HG02938 (cell line): ENCODE data around the gene IL21R.
"Not testable (repeated sequence)": the region's sequence is repeated elsewhere in the genome, so short reads cannot be mapped to it uniquely, and the experiment has no call there.

Source experiments
- ATAC-seq: cut with Tn5 transposase; IDR thresholded peaks from one replicate; pipeline ENCODE4 v1.9.1; 2021; ENCODE audit warnings: mild to moderate bottlenecking, moderate library complexity; ENCODE audit not compliant: unreplicated experiment

The IL21R gene

DNA sequence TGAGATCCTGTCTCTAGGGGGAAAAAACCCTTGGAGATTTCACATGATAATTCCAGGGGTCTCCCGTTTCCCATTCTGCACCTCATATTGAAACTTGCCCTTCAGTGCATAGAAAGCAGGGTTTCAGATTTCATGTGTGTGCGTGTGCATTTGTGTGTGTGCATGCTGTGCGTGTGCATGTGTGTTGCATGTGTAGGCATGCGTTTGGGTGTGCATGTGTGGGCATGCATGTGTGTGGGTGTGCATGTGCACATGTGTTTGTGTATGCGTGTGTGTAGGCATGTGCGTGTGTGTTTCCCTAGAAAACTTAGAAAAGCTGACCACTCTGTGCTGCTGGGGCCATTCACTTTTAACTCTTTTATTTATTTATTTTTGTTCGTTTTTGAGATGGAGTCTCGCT lies 40.0 kb downstream of the IL21R start:
- no peak for ATAC-seq

DNA sequence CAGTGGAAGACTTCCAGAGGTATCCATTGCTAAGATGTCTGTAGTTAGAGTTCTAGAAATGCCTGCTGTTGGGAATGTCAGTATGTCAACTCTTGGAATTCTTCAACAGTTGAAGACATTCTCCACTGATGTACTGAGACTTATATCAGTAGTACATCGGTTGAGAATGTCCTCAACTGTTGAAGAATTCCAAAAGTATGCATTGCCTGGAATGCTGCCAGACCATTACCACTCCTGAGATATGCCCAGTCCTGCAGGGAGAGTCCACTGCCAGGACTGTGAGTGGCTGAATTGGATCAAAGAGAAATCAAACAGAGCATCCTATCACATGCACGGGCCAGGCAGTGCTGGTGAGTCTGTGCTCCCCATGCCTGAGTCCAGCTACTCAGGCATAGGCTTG lies 42.0 kb downstream of the IL21R start:
- no peak for ATAC-seq

DNA sequence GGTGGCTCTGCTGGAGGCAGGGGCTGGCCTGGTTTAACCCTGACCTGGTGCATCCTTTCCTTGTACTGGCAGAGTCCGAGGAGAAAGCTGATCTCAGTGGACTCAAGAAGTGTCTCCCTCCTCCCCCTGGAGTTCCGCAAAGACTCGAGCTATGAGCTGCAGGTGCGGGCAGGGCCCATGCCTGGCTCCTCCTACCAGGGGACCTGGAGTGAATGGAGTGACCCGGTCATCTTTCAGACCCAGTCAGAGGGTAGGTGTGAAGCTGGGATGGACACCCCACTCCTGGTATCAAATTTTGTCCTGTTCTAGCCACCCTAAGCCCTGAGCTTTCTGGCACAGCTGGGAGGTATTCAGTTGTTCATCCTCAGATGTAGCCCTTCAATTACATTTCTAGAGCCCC lies 42.5 kb downstream of the IL21R start:
- no peak for ATAC-seq

DNA sequence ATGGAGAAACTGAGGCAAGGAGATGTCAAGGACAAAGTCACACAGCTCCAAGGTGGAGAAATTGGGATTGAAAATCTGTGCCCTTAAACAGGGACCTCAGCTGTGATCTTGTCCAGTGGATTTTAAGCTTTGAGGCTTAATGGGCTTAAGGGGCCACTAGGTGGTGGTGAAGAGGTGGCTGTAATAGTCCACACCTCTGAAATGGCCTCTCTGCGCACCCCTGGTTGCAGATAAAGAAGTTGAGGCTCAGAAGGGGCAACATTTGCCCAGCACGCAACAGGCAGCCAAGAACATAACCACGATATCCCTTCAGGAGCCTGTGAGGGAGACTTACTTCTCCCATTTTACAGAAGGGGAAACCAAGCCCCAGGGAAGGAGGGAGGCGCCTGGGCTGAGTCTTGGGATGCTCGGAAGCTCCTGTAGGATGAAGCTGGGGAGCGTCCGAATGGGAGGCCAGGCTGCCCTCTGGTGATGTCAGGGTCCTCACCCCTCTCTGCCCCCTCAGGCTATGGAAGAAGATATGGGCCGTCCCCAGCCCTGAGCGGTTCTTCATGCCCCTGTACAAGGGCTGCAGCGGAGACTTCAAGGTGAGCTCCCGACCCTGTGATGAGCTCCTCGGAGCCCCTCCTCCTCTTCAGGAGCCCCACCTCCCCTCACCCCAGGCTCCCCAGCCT lies 43.7 kb downstream of the IL21R start:
- no peak for ATAC-seq

DNA sequence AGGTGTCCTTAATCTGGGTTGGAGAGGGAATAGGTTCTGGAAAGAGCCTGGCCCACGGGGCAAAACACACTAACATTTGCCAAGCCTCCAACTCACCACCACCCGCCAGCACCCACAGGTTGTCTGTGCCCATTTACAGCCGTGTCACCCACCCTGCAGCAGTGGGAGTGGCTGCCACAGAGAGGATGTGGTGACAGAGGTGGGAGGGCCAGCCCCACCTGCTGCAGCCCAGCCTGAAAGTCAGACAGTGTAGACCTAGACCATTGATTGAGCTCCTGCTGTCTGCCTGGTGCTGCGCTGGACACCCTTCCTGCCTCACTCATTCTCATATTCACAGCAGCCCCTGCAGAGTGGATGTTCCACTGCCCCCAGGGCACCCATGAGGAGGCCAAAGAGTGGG lies 44.7 kb downstream of the IL21R start:
- ATAC-seq, result no peak

DNA sequence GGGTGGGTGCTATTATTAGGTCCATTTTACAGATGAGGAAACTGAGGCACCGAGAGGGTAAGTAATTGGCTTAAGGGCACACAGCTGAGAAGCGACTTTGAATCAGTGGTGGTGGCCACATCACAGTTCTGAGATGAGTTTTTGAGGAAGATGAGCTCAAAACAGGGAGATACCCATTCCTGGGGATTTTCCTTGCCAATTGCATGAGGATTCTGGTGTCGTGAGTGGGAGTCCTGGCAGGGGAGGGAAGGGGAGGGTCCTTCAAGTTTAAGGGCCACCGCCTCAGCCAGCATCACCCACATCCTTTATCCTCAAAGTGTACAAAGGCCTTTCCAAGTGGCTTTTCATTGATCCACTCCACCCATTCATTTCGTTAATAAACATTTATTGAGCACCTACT lies 45.3 kb downstream of the IL21R start:
- no peak for ATAC-seq

DNA sequence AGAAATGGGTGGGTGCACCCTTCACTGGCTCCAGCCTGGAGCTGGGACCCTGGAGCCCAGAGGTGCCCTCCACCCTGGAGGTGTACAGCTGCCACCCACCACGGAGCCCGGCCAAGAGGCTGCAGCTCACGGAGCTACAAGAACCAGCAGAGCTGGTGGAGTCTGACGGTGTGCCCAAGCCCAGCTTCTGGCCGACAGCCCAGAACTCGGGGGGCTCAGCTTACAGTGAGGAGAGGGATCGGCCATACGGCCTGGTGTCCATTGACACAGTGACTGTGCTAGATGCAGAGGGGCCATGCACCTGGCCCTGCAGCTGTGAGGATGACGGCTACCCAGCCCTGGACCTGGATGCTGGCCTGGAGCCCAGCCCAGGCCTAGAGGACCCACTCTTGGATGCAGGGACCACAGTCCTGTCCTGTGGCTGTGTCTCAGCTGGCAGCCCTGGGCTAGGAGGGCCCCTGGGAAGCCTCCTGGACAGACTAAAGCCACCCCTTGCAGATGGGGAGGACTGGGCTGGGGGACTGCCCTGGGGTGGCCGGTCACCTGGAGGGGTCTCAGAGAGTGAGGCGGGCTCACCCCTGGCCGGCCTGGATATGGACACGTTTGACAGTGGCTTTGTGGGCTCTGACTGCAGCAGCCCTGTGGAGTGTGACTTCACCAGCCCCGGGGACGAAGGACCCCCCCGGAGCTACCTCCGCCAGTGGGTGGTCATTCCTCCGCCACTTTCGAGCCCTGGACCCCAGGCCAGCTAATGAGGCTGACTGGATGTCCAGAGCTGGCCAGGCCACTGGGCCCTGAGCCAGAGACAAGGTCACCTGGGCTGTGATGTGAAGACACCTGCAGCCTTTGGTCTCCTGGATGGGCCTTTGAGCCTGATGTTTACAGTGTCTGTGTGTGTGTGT lies 46.8 kb downstream of the IL21R start:
- ATAC-seq, result no peak

DNA sequence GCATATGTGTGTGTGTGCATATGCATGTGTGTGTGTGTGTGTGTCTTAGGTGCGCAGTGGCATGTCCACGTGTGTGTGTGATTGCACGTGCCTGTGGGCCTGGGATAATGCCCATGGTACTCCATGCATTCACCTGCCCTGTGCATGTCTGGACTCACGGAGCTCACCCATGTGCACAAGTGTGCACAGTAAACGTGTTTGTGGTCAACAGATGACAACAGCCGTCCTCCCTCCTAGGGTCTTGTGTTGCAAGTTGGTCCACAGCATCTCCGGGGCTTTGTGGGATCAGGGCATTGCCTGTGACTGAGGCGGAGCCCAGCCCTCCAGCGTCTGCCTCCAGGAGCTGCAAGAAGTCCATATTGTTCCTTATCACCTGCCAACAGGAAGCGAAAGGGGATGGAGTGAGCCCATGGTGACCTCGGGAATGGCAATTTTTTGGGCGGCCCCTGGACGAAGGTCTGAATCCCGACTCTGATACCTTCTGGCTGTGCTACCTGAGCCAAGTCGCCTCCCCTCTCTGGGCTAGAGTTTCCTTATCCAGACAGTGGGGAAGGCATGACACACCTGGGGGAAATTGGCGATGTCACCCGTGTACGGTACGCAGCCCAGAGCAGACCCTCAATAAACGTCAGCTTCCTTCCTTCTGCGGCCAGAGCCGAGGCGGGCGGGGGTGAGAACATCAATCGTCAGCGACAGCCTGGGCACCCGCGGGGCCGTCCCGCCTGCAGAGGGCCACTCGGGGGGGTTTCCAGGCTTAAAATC lies 47.6 kb downstream of the IL21R start:
- ATAC-seq, result no peak

DNA sequence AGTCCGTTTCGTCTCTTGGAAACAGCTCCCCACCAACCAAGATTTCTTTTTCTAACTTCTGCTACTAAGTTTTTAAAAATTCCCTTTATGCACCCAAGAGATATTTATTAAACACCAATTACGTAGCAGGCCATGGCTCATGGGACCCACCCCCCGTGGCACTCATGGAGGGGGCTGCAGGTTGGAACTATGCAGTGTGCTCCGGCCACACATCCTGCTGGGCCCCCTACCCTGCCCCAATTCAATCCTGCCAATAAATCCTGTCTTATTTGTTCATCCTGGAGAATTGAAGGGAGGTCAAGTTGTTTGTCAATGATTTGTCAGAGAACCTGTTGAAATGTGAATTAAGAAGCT lies 48.2 kb downstream of the IL21R start:
- no peak for ATAC-seq

DNA sequence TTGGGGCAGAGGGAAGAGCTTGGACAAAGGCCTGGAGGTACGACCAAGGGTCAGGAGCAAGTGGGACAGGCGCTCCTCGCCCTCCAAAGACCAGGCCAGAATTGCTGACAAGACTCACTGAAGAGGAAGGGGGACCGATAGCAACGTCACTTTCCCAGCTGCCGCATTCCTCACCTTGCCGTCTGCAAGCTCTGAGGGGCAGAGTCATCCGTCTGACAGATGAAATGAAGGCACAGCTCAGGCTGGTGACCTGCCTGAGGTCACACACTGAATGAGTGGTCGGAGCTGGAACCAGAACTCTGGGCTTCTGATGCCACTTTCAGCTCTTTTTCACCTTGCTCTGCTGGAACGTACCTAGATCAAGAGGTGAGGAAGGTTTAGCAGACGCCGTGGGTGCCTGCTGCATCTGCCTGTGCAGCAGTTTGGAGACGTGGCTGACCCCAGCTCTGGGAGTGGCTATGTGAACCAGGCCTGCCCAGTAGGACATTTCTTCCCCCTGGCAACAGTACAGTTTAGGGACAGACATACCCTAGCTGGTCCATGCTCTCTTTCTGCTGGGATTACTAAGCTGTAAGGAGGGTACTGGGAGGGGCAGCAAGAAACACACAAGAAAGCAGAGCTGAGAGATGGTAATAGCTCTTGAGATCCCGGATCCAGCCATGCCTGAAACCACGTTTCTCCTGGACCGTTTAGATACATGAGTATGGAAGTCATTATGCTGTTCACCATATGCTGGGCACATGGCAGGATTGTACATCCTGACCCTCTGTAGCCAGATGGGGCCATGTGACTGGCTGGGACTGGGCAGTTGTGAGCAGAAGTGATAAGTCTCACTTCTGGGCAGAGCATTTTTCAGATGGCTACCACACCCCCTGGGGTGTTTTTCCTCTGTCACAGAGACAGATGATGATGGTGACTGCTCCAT lies 50.9 kb downstream of the IL21R start:
- no peak for ATAC-seq

DNA sequence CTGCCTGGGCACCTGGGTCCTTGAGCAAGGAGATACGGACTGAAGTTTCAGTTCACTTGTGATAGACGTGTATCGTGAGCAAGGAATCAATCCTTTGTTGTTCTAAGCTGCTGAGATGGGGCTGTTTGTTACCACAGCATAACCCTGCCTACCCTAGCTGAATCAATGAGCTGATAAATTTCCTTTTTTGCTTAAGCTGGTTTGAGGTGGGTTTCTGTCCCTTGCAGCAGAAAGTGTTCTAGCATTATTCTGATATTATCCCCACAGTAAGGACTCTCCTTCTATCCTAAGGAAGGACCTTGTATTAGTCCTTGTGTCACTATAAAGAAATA lies 51.5 kb downstream of the IL21R start:
- ATAC-seq, result no peak

DNA sequence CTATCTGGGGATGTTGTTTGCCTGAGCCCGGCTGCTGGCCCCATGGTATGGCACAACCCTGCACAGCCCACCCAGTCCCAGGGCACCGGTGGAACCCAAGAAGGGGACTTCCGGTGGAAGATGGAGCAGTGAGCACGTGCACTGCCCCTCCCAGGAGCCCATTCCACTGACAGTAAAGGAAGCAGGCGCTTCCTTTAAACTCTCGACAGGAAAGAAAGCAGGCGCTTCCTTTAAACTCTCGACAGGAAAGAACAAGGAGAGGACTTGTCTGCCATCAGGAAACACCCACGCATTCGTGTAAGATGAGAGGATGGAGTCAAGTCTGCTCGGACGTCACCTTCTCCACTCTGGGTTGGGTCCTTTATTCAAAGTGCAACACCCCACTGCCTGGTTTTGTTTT lies 53.7 kb downstream of the IL21R start:
- no peak for ATAC-seq

DNA sequence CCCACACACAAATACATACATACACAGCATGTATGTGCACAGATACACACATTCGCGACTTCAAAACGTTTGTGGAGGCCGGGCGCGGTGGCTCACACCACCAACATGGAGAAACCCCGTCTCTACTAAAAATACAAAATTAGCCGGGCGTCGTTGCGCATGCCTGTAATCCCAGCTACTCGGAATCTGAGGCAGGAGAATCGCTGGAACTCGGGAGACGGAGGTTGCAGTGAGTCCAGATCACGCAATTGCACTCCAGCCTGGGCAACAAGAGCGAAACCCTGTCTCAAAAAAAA lies 55.6 kb downstream of the IL21R start:
- ATAC-seq, result not testable (repeated sequence)

DNA sequence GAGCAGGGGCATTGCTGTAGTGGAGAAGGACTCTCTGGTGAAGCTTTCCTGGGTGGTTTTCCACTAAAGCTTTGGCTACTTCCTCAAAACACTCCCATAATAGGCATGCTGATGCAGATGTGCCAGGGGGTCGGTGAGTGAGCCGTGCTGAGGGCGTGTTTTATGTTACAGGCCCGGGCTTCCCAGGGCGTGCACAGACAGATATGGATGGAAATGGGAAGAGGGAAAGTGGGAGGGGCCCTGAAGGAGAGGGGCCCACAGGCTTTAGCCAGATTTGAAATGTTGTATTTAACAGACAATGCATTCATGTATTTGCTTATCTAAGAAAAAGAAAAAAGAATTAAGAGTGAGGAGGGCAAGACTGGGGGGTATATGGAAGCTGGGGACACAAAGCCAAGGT lies 56.3 kb downstream of the IL21R start:
- ATAC-seq, result no peak

DNA sequence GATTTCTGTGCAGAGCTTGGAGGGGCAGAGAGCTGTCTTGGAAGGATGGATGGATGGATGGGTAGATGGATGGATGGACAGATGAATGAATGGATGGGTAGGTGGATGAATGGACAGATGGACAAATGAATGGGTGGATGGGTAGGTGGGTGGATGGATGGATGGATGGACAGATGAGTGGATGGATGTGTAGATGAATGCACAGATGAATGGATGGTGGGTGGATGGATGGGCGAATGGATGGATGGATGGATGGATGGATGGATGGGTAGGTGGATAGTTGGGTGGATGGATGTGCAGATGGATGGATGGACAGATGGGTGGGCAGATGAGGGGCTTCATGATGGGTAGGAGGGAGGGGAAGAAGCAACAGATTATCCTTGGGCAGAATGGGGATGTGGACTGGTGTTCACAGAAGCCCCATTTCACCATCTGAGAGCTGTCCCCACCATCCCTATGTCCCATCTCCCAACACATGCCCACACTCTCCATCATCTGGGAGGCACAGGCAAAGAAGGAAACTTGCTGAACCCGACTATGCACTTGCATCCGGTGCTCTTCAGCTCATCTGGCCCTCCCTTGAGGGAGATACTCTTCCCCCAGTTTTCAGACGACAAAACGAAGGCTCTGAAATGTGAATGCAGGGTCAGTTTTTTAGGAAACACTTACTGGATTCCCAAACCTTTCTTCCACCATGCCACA lies 57.2 kb downstream of the IL21R start:
- ATAC-seq, result no peak

DNA sequence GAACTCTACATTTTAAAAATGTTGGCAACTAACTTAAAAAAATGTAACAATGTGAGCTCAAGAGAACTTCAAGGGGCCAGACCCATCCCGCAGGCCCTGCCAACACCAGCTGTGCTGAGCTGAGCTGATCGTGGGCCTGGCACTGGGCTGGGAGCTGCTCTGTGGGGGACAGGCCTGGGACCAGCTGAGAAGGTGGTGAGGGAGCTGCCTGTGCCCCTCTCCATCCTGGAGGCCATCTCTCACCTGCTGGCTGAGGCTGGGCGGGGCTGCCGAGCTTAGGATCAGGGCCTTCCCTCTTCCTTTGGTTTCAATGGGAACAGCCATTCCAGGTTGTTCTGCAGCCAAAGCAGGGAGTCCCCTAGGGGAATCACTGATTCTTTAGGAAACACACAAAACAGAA lies 58.2 kb downstream of the IL21R start:
- ATAC-seq, result no peak

DNA sequence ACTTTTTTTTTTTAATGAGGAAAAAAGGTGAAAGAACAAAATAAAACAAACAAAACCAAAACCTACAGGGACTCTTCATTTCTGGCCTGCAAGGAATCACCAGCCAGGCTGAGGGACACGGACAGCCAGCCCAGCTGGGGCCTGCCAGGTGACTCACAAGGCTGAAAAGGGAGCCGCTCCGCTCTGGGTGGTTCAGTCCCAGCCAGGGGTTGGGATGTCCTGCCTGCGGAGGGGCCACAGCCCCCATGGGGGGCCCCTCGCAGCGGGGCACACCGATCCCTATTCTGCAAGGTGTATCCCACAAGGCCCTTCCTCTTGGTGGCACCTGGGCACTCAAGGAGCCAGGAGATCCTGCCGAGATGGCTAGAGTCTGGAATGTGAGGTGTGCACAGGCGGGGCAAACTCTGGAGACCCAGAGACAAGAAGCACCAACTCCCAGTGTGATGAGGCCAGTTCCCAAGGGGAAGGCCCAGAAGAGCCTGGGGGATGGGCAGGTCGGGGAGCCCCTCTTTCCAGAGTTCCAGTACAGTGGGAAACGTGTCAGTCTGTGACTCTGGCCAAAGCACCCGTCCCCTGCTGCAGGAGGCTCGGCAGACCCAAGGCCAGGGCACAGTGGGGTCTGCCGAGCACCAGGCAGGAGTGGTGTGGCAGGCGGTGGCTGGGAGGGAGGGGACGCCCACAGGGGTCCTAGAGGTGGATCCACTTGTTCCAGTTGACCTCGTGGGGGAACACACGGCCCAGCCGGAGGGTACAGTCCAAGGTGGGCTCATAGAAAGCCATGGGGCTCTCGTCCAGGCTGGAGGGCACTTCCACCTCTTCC lies 58.9 kb downstream of the IL21R start:
- no peak for ATAC-seq

DNA sequence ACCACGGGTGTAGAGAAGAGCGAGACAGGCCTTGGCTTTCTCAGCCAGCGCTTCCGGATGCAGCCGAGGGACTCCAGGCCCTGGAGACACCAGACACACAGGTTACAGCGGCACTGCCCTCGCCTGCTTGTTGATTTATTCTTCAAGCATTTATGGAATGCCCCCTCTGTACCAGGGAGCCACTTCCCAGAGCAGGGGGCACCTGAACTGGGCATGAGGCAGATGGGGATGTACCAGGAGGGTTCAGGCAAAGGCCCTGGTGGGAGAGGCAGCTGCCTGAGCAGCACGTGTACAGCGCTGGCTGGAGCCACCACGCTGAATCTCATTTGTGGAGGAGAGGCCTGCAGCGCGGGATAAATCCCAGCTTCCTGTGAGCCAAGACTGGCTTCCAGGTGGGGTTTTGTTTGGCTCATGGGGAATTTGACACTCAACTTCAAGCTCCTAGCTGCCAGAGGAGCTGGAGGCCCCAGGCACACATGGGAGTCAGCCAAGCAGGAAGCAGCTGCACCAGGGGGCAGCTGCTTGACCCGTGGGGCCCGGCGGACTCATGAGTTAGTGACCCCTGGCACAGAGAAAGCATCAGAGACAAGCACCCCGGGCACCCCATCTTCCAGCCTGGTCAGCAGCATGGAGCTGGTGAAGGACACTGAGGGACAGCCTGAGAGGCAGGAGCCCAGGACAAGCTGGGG lies 59.7 kb downstream of the IL21R start:
- ATAC-seq, result no peak

DNA sequence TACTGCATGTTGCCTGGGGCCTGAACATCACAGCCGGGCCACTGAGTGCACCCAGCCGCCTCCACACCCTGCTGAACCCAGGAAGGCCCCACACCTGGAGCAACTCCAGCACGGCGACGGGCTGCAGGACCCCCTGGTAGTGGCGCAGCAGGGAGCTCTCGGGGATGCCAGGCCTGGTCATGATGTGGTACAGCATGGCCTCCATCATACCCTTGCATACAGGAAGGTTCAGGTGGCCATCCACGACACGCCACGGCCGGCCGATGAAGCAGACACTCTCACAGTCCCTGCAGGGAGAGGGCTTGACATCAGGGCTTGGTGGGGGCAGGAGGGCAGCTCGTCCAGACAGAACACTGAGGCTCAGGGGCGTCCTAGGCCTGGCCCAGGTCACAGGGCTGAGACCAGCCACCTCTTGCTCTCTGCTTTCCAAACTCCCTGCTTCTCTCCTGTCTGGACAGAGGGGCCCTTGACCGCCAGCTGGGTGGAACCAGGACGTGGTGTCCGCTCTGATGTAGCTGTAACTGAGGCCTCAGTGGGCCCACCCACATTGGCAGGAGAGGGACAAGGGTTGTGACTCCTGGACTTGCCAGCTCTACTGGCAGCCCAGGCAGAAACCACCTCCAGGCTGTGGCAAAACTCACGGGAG lies 60.3 kb downstream of the IL21R start:
- no peak for ATAC-seq
